Loucy (cell line): Measurements from ENCODE around the gene SPATA32.
"Not testable (repeated sequence)": the region's sequence is repeated elsewhere in the genome, so short reads cannot be mapped to it uniquely, and the experiment has no call there.

Source experiments
- H2AFZ ChIP-seq: fragments of 200-600 bp; sonication (generic); 2 replicates; pipeline ENCODE4 v1.6.0; 2016; ENCODE audit warnings: antibody characterized with exemption, mild to moderate bottlenecking, low read length, moderate library complexity
- H3F3A ChIP-seq: fragments of 200-600 bp; 2 replicates; pipeline ENCODE4 v1.6.0; 2016; ENCODE audit warnings: antibody characterized with exemption, low read depth, mild to moderate bottlenecking
- H3K27me3 ChIP-seq: fragments of 200-600 bp; sonication (generic); 2 replicates; pipeline ENCODE4 v1.6.1; 2014; ENCODE audit warnings: low read length, mild to moderate bottlenecking; ENCODE audit not compliant: insufficient read depth, poor library complexity, severe bottlenecking
- H3K36me3 ChIP-seq: fragments of 200-600 bp; sonication (generic); 2 replicates; pipeline ENCODE4 v1.6.1; 2016; ENCODE audit warnings: low read length; ENCODE audit not compliant: insufficient read depth
- H3K4me1 ChIP-seq: fragments of 200-600 bp; sonication (generic); 2 replicates; pipeline ENCODE4 v1.5.1; 2014; ENCODE audit warnings: low read length, mild to moderate bottlenecking; ENCODE audit not compliant: insufficient read depth, poor library complexity, severe bottlenecking
- H3K4me2 ChIP-seq: fragments of 200-600 bp; sonication (generic); 2 replicates; pipeline ENCODE4 v1.6.0; 2014; ENCODE audit warnings: antibody characterized with exemption, low read length, low read depth, mild to moderate bottlenecking; ENCODE audit not compliant: poor library complexity, severe bottlenecking
- H3K4me3 ChIP-seq: fragments of 200-600 bp; sonication (generic); 2 replicates; pipeline ENCODE4 v1.5.1; 2014; ENCODE audit warnings: low read length, mild to moderate bottlenecking, mixed read lengths; ENCODE audit not compliant: poor library complexity, severe bottlenecking
- H3K79me2 ChIP-seq: fragments of 200-600 bp; sonication (generic); 2 replicates; pipeline ENCODE4 v1.6.1; 2014; ENCODE audit warnings: low read length; ENCODE audit not compliant: insufficient read depth
- H3K9ac ChIP-seq: fragments of 200-600 bp; sonication (generic); 2 replicates; pipeline ENCODE4 v1.6.0; 2014; ENCODE audit warnings: mild to moderate bottlenecking, low read depth, low read length, moderate library complexity; ENCODE audit not compliant: poor library complexity, severe bottlenecking
- H3K9me2 ChIP-seq: fragments of 200-600 bp; sonication (generic); replicated peaks from 2 replicates; pipeline ENCODE4 v1.6.1; 2016; ENCODE audit warnings: low read depth, low read length, mixed read lengths
- H3K9me3 ChIP-seq: fragments of 200-600 bp; sonication (generic); 2 replicates; pipeline ENCODE4 v1.6.1; 2014; ENCODE audit warnings: mild to moderate bottlenecking, antibody characterized with exemption, low read length, low read depth; ENCODE audit not compliant: insufficient read depth
- H4K20me1 ChIP-seq: fragments of 200-600 bp; sonication (generic); 2 replicates; pipeline ENCODE4 v1.6.0; 2014; ENCODE audit warnings: antibody characterized with exemption, low read length, mild to moderate bottlenecking; ENCODE audit not compliant: insufficient read depth, poor library complexity, severe bottlenecking
- EZH2phosphoT487 ChIP-seq: fragments of 200-600 bp; IDR thresholded peaks from 2 replicates; pipeline ENCODE4 v1.6.1; 2018; ENCODE audit warnings: antibody characterized with exemption, mild to moderate bottlenecking, moderate library complexity, borderline replicate concordance
- TF ChIP-seq, protein P1 (sequence below): fragments of 200-600 bp; sonication (generic); conservative IDR thresholded peaks from 2 replicates; pipeline ENCODE4 v1.5.1; 2014; ENCODE audit warnings: mild to moderate bottlenecking, antibody characterized with exemption, low read length

SPATA32 gene

DNA sequence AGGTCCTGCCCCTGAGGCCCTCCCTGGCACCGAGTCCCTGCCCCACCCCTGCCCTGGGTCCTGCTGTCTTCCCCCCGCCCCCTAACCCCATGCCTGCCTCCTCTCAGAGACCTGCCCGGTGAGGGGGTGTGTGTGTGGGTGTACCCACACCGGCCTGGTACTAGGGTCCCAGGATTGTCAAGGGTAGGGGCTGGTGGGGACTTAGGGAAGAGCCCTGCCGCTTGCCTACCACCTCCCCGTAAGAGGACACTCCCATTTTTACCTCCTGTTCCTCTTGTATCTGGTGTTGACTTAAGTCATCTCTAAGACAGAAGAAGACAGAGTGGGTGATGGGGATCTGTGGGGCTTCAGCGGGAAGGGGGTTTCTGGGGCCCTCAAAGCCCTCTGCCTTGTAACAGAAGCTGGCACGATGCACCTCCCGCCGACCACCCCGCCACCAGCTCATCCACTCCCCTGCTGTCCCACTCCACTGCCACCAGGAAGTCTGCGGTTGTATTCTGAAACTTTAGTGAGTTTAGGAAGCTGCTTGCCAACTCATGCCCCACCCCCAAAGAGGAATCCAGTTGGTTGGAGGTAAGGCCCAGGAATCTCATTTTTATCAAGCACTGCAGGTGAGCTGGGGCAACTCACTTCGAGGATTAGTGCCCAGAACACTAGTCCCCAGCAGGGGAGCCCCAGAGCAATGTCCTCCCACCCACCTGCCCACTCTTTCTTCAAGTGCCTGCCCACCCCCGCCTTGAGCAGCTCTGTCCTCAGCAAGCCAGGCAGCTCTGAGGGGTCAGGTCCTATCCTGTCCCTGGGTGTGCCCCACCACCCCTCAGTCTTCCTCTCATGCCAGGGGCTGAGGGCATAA, 5.6 kb downstream of the SPATA32 start:
- TF ChIP-seq, protein P1, sequence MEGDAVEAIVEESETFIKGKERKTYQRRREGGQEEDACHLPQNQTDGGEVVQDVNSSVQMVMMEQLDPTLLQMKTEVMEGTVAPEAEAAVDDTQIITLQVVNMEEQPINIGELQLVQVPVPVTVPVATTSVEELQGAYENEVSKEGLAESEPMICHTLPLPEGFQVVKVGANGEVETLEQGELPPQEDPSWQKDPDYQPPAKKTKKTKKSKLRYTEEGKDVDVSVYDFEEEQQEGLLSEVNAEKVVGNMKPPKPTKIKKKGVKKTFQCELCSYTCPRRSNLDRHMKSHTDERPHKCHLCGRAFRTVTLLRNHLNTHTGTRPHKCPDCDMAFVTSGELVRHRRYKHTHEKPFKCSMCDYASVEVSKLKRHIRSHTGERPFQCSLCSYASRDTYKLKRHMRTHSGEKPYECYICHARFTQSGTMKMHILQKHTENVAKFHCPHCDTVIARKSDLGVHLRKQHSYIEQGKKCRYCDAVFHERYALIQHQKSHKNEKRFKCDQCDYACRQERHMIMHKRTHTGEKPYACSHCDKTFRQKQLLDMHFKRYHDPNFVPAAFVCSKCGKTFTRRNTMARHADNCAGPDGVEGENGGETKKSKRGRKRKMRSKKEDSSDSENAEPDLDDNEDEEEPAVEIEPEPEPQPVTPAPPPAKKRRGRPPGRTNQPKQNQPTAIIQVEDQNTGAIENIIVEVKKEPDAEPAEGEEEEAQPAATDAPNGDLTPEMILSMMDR, result peak; percentile 51
- no peak for TF ChIP-seq EZH2phosphoT487
- H3K79me2 ChIP-seq, result no peaks in the 10 kb centered on the region
- no peaks in the 10 kb centered on the region for H3K27me3 ChIP-seq
- H3K9me3 ChIP-seq, result no peaks in the 10 kb centered on the region
- no peaks in the 10 kb centered on the region for H3K36me3 ChIP-seq
- H3K4me2 ChIP-seq, result peak overlapping the region; percentile 54
- H3K4me3 ChIP-seq, result peak overlapping the region; percentile 27
- no peak overlapping the region for H2AFZ ChIP-seq
- no peaks in the 10 kb centered on the region for H4K20me1 ChIP-seq
- peak overlapping the region; percentile 54 for H3K9ac ChIP-seq
- H3F3A ChIP-seq, result 0 out of 2 replicates have a peak, but pooled peaks cover 2% of the 10 kb centered on the region
- H3K9me2 ChIP-seq, result no peaks in the 10 kb centered on the region
- peaks cover 27% of the 10 kb centered on the region for H3K4me1 ChIP-seq

DNA sequence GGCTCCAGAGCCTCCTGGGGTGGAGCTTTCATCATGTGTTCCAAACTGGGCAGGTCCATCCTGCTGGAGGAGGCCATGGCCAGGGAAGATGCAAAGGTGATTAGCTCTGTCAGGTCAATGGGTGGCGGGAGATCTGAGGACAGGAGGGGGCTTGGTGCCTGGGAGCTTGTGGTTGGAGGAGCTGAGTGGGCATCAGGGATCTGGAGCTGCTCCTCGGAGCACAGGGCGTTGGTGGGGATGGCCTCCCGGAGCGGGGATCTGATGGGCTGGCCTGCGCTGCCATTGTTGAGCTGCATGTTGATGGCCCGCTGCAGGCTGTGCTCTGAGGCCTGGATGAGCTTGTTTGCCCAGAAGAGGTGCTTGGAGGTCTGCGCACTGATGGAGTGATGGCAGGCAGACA, 6.5 kb downstream of the SPATA32 start:
- Histone ChIP-seq H3K27me3 (no peaks in the 10 kb centered on the region), H3K9me3 (no peaks in the 10 kb centered on the region), H4K20me1 (no peaks in the 10 kb centered on the region), H3K4me1 (peaks cover 24% of the 10 kb centered on the region), H3K36me3 (no peaks in the 10 kb centered on the region), H3K79me2 (no peaks in the 10 kb centered on the region; the same call in 1 of the 2 replicates), H3K9me2 (no peaks in the 10 kb centered on the region), H3K4me3 (no peak overlapping the region), H3K9ac (peak overlapping the region; percentile 54), H2AFZ (no peak overlapping the region), H3F3A (0 out of 2 replicates have a peak, but pooled peaks cover 2% of the 10 kb centered on the region), H3K4me2 (peak overlapping the region; percentile 54)
- TF ChIP-seq EZH2phosphoT487, result no peak
- TF ChIP-seq, protein P1, result no peak

DNA sequence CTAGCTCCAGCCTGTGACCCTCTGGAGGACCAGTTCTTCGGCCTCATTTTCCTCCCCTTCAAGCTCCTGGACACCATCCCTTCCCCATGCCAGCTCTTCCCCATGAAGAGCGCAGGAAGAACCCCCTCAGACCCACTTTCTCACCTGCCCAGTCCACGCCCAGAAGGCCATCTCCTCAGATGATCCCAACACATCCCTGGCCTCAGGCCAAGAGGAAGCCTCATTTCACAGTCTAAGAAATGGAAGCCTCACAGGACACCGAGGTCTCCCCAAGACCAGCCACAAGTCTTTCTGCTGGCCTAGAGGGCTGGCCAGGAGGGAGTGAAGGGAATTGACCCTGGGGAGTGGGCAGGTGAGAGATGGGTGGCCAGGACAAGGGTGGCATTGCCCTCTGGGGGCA, 8.0 kb downstream of the SPATA32 start:
- 0 out of 2 replicates have a peak, but pooled peaks cover 2% of the 10 kb centered on the region for H3F3A ChIP-seq
- no peak overlapping the region for H2AFZ ChIP-seq
- H3K4me1 ChIP-seq, result peaks cover 37% of the 10 kb centered on the region
- H3K79me2 ChIP-seq, result peaks cover 12% of the 10 kb centered on the region
- H3K27me3 ChIP-seq, result no peaks in the 10 kb centered on the region
- no peaks in the 10 kb centered on the region for H3K36me3 ChIP-seq
- no peaks in the 10 kb centered on the region for H3K9me2 ChIP-seq
- H4K20me1 ChIP-seq, result no peaks in the 10 kb centered on the region
- no peak overlapping the region for H3K4me3 ChIP-seq
- no peak for TF ChIP-seq EZH2phosphoT487
- TF ChIP-seq, protein P1, result no peak
- no peaks in the 10 kb centered on the region for H3K9me3 ChIP-seq
- H3K4me2 ChIP-seq, result no peak overlapping the region
- no peak overlapping the region for H3K9ac ChIP-seq

DNA sequence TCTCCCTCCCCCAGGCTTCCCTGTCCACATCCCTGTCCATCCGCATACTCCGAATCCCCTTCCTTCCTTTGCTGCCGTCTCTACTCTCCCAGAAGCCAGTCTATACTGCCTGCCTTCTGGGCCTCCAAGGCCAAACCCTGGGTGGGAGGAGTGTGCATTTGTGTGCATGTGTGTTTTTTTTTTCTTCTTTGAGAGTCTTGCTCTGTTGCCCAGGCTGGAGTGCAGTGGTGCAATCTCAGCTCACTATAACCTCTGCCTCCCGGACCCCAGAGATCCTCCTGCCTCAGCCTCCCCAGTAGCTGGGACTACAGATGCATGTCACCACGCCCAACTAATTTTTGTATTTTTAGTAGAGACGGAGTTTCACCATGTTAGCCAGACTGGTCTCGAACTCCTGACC, 8.7 kb downstream of the SPATA32 start:
- not testable (repeated sequence) for H3K9ac ChIP-seq, H2AFZ ChIP-seq, H3K9me3 ChIP-seq, H4K20me1 ChIP-seq, H3K27me3 ChIP-seq, H3K4me3 ChIP-seq, H3K4me2 ChIP-seq, H3F3A ChIP-seq, H3K9me2 ChIP-seq, H3K36me3 ChIP-seq
- H3K4me1 ChIP-seq, result peaks cover 43% of the 10 kb centered on the region
- peaks cover 19% of the 10 kb centered on the region for H3K79me2 ChIP-seq
